Hematopoietic multipotent progenitor cell treated with erythropoietin and hydrocortisone succinate and interleukin-3 and kit ligand, for 8 days (in vitro differentiated cells): ENCODE measurements around the gene LIN7C.
"Not testable (repeated sequence)": the region's sequence is repeated elsewhere in the genome, so short reads cannot be mapped to it uniquely, and the experiment has no call there.

Experiments
- DNase-seq: peaks from one replicate; pipeline ENCODE4 v3.0.0-alpha.2; 2015

The LIN7C gene, protein sequence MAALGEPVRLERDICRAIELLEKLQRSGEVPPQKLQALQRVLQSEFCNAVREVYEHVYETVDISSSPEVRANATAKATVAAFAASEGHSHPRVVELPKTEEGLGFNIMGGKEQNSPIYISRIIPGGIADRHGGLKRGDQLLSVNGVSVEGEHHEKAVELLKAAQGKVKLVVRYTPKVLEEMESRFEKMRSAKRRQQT

DNA sequence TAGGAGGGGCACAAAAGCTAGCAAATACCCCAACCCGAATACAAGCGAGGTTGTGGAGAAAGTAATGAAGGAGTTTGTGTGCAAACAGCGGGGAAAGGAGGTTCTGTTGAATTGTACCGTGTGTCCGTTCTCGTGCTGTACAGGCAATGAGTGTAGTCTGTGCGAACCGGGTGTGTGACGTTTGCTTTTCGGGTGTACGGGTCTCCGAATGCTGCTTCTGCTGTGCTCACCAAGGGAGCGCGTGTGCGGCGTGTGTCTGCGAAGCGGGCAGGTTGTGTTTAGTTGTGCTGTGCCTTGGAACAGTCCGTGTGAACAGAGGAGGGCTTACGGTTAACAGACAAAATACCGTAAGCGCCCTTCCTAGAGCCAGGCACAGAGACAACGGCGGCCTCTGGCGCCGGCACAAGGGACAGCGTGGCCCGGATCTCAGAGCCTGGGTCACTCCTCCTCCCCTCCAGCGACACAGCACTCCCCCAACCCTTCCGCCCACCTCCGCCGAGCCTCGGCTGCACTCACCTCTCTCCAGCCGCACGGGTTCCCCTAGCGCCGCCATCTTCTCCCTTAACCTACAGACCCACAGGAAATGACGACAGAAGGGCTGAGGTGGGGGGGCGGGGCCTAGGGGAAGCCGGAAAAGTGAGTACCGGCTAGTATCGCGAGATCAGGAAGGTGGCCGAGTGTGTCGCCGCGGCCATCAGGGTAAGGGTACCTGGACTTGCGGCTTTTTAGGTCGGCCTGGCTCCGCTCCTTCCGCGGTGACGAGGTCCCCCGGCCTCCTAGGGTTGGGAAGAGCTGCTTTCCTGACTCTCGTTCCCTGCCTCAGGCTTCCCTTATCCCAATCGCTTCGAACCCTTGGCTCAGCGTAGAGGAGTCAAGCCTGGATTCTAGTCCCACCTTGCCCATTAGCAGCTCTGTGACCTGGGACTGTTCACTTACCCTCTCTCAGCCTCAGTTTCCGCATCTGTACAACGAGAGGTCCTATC, at the start of gene LIN7C:
TSS of gene LIN7C (minus strand) at position 570 of the 983 bp plus-strand sequence. CDS start at position 553, 17 bp downstream.
- DNase-seq = peak; percentile 94

GRCh38 chr11:27555264-27555663, 48.7 kb upstream of the LIN7C start:
- DNase-seq = no peak

DNA sequence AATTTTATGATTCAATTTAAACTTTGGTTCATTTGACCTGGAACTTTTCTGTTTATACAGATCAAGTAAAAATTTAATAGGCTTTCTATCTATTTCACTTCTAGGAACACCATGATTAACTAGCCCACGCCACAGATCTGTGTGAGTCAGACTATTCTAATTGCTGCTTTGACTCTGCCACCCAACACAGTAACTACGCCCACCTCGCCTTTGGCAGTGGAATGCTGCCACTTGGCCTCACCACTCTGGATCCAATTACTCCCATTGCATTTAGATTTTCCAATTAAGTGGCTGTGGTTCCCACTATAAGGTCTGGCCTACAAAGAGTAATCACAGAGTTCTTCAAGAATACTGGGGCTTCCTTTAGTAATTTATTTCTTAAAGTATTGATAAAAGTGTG, 46.6 kb upstream of the LIN7C start:
- DNase-seq = no peak

DNA sequence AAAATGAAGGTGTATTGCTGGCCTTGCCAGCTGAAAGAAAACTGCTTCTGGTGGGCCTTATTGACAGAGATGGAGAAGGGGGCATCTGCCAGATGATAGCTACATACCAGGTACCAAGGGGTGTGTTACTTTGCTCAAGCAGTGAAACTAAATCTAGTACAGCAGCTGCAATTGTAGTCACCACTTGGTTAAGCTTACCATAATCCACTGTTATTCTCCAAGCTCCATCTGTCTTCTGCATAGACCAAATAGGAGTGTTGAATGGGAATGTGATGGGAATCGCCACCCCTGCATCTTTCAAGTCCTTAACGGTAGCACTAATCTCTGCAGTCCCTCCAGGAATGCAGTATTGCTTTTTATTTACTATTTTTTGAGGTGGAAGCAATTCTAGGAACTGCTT, 45.8 kb upstream of the LIN7C start:
- DNase-seq = no peak

GRCh38 chr11:27551127-27551526, 44.6 kb upstream of the LIN7C start:
- no peak for DNase-seq

GRCh38 chr11:27545946-27546345, 39.4 kb upstream of the LIN7C start:
- DNase-seq = no peak

DNA sequence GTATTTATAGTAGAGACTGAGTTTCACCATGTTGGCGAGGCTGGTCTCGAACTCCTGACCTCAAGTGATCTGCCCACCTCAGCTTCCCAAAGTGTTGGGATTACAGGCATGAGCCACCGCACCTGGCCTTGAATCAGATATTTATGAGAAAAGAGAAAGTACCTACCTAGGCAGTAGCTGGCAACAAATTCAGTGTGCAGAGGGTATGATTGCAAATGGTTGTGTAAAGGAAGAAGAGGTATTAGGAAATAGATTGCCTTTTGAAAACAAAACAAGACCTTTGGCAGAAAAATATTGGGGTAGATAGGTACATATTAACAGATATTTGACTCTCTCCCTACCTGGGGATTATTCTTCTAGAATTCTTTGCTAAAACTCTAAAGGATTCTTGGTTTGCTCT, 38.5 kb upstream of the LIN7C start:
- no peak for DNase-seq

DNA sequence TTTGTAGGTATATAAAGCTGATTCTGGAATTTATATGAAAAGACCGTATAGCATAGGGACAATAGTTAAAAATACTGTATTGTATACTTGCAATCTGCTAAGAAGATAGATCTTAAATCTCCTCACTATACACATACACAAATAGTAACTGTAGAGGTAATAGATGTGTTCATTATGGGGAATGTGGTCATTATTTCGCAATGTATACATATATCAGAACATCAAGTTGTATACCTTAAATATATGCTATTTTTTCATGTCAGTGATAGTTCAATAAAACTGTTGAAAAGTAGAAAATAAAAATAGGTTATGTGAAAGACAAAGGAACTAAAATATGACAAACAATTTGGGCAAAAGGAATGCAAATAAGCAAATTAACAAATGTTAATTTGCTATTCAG, 35.2 kb upstream of the LIN7C start:
- no peak for DNase-seq

- no peak for DNase-seq
Measured at GRCh38 chr11:27540051-27540450, 33.5 kb upstream of the LIN7C start.

DNA sequence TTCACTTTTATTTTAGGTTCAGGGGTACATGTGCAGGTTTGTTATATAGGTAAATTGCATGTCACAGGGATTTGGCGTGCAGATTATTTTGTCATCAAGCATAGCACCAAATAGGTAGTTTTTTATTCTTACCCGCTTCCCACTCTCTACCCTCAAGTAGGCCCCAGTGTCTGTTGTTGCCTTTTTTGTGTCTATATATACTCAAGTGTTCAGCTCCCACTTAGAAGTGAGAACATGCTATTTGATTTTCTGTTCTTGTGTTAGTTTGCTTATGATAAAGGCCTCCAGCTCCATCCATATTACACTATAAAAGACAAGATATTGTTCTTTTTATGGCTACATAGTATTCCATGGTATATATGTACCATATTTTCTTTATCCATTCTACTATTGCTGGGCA, 28.5 kb upstream of the LIN7C start:
- no peak for DNase-seq

DNA sequence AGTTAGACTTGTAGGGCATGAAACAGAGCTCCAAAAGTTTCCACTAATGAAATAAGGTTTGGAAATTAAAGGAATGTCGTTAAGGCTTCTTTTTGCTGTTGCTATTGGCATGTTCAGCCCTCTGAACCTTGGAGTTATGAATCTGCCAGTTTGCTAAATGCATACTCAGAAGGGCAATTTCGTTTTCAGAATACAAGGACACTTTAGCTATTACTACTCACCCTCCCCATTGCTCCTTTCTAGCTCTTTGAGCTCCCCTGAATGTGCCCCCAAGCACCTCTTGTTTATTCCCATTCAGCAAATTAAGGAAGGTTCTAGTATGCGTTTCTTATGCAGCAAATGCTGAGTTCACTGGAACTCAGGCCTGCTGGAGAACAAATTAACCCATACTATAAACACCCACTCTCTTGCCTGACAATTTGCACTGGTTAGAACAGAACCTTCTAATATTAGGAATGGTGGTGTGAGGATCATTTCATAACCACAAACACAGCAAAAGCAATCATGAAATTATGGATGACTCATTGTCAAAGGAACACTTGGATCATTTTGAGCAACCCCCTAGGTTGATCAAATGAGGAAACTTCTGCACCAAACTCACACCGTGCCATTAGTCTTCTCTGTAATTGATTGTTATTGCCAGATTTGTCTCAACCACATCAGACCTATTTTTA, 26.2 kb upstream of the LIN7C start:
- no peak for DNase-seq

DNA sequence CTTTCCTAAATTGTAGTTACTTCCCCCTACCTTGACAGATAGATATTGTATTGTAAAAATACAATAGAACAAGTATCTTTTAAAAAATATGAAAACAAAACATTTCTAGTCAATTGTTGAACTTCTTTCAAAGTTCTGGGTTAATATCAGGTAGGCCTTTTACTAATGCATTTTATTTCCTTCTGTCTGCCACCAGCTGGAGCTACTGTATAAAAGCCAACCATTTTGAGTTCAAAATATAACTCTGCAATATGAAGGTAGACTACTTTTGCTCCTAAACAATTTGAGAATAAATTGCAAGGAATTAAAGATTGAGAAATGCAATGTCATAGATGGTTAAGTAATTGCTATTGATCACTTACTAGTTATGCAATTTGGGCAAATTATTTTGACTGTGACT, 22.1 kb upstream of the LIN7C start:
- DNase-seq = no peak

GRCh38 chr11:27526535-27526934, 20.0 kb upstream of the LIN7C start:
- no peak for DNase-seq

- no peak for DNase-seq
Measured at GRCh38 chr11:27525824-27526516, 19.4 kb upstream of the LIN7C start.

DNA sequence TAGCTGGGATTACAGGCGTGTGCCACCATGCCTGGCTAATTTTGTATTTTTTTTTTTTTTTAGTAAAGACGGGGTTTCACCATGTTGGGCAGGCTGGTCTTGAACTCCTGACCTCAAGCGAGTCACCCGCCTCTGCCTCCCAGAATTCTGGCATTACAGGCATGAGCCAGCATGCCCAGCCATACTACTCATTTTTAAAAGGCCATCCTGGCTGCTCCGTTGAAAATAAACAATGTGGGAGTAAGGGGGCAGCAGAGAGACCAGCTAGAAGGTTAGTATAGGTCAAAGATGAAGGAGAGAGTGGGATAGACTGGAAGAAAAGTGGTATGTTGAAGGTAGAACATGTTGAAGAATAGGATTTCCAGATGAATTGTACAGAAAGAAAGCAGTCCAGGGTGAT, 17.6 kb upstream of the LIN7C start:
- peak; percentile 19 for DNase-seq

- no peak for DNase-seq
Measured at GRCh38 chr11:27520226-27520625, 13.7 kb upstream of the LIN7C start.

GRCh38 chr11:27518518-27518917, 11.9 kb upstream of the LIN7C start:
- DNase-seq = no peak

DNA sequence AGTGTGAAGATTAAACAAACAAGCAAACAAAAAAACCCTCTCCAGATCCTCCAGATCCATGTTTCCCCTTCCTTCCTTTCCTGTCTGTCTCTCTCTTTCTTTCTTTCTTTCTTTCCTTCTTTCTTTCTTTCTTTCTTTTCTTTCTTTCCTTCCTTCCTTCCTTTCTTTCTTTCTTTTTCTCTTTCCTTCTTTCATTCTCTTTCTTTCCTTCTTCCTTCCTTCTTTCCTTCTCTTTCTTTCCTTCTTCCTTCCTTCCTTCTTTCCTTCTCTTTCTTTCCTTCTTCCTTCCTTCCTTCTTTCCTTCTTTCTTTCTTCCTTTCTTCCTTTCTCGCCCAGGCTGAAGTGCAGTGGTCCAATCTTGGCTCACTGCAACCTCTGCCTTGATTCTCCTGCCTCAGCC, 10.9 kb upstream of the LIN7C start:
- DNase-seq = not testable (repeated sequence)

DNA sequence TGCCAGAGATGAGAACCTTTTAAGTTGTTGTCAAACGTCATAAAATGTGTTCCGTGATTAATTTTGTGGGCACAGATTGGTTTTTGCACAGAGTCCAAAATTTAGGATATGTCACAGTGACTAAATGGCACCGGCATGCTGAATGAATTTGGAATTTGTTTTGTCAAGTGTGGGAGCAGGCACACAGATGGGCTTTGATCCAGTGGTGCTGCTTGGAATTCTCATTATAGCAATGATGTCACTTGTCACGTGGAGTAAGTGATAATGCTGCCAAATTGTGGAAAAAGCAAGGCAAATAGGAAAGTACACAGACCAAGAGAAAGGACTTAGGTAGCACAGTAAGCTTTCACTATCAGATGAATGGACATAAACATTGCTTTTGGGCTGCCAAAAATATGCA, 8.0 kb upstream of the LIN7C start:
- DNase-seq = no peak

DNA sequence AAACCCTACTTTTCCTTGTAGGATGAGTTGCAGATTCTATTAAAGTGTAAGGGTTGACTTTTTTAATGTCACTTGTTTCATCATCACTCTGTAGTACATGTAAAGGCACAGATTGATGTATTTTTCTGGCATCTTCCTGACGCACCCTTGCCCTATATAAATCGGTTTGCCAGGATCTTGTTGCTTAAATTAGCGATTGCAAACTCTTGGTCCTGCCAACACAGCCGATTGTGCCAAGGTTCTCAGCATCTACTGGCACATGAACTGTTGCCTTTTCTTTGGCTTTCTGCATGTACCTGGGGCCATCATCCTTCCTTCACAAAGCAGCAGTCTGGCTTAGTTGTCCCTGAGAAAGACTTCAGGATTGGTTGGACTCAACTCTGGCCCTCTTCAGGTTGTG, 7.5 kb upstream of the LIN7C start:
- DNase-seq = no peak

GRCh38 chr11:27513389-27513788, 6.8 kb upstream of the LIN7C start:
- no peak for DNase-seq

- DNase-seq = no peak
Measured at GRCh38 chr11:27512238-27512637, 5.7 kb upstream of the LIN7C start.

DNA sequence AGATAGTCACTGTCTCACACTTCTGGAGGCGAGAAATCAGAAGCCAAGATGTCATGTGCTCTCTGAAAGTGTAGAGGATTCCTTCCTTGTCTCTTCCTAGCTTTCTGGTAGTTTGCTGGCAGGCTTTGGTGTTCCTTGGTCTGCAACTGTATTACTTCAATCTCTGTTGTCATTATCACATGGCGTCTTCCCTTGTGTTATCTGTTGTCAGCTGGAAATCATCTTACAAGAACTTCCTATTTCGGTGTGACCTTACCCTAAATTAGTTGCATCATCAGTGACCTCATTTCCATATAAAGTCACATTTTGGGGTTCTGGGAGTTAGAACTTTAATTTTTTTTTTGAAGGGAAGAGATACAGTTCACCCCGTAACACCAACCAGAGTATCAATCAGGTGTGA, 3.3 kb upstream of the LIN7C start:
- no peak for DNase-seq
